ENCODE measurements around the gene MUC5B. TPM values are rescaled to one million over a fixed set of nuclear protein-coding genes. Genes with fewer than 3 reads are reported as not detected.

MUC5B gene
- total and polyA plus RNA-seq, 2 of the 13 experiments (the other 11 are each of a cell fraction or from before 2014, with no cell fraction given): 0.01 TPM; not detected in 1

DNA sequence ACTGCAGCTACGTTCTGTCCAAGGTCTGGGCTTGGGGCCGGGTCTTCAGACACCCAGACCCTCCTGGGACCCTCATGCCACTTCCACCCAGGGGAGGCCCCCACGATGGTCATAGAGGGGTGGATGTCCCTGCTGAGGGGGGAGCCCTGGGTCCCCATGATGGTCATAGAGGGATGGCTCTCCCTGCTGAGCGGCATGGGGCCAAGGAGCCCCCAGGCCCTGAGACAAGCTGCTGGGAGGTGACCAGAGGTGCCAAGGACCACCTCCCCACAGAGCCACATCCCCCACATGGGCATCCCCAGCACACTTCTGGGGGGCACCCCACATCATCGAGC, 7.2 kb downstream of the MUC5B start:
- POLR2A ChIA-PET: no interaction called here
- ATAC-seq (no peak), FAIRE-seq (no peak), DNase-seq (ENCODE audit: low spot score) (no peak)
- intact Hi-C loops (cut with micrococcal nuclease; ENCODE audit: unreplicated experiment): no loop called here
- CTCF ChIA-PET (ENCODE audit: low intra/inter-chr PET ratio, low total read pairs): no interaction called here
- Histone ChIP-seq H3K9ac (ENCODE audit: insufficient read depth, low read depth, low read length) (no peak overlapping the region), H3K4me1 (ENCODE audit: insufficient read depth, low read length) (no peaks in the 10 kb centered on the region), H3K4me2 (ENCODE audit: low read depth, low read length) (no peak overlapping the region), H3K27ac (ENCODE audit: extremely low read length, insufficient read depth, low read length) (no peak overlapping the region), H3K9me3 (ENCODE audit: low read length) (no peaks in the 10 kb centered on the region), H4K20me1 (ENCODE audit: insufficient read depth, low read length) (no peaks in the 10 kb centered on the region), H3K36me3 (replicated peaks in 1 of 2; ENCODE audit: control insufficient read depth in 1 of 2, insufficient read depth in 2 of 2, low read length in 2 of 2) (no peaks in the 10 kb centered on the region), H3K4me3 (replicated peaks in 1 of 3; ENCODE audit: insufficient read depth in 1 of 3, low read depth in 2 of 3, low read length in 3 of 3) (no peak overlapping the region), H2AFZ (ENCODE audit: low read length) (no peak overlapping the region), H3K79me2 (ENCODE audit: insufficient read depth, low read length) (no peaks in the 10 kb centered on the region), H3K27me3 (ENCODE audit: control insufficient read depth in 1 of 2, insufficient read depth in 2 of 2, low read length in 2 of 2) (peaks cover 3 to 6% of the 10 kb centered on the region in 2 experiments; a peak in 1 of 5 replicates)
- TF ChIP-seq, protein P1, sequence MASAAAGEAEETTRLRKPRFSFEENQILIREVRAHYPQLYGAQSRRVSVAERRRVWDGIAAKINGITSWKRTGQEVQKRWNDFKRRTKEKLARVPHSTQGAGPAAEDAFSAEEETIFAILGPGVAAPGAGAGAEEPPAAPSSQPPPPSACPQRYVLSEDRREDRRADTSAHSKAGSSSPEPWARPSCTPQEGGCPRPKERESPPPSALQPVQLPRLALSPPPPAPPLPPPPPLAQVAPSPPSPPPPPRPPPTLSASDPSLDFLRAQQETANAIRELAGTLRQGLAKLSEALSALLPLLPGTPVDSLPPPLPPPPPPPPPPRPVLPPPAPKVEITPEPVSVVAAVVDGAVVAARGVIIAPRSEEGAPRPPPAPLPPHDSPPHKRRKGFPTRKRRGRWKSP (CRISPR knock-in tag; IDR thresholded peaks at IDR 0.05): no peak
- TF ChIP-seq ZNF720 (CRISPR knock-in tag; IDR thresholded peaks at IDR 0.05) (no peak), ZNF256 (CRISPR knock-in tag; conservative IDR thresholded peaks at IDR 0.05) (no peak)
- WGBS (ENCODE audit: low lambda C conversion rate): 50% methylated on average over 1 of the region's 5 CpGs
- in situ Hi-C loops (cut with HindIII; ENCODE audit: extremely low pct_ligation_motif_present, low pct_unique_long_range_greater_than_20kb): no loop called here
- no TSS peak for BruUV-seq (replicated peaks)

DNA sequence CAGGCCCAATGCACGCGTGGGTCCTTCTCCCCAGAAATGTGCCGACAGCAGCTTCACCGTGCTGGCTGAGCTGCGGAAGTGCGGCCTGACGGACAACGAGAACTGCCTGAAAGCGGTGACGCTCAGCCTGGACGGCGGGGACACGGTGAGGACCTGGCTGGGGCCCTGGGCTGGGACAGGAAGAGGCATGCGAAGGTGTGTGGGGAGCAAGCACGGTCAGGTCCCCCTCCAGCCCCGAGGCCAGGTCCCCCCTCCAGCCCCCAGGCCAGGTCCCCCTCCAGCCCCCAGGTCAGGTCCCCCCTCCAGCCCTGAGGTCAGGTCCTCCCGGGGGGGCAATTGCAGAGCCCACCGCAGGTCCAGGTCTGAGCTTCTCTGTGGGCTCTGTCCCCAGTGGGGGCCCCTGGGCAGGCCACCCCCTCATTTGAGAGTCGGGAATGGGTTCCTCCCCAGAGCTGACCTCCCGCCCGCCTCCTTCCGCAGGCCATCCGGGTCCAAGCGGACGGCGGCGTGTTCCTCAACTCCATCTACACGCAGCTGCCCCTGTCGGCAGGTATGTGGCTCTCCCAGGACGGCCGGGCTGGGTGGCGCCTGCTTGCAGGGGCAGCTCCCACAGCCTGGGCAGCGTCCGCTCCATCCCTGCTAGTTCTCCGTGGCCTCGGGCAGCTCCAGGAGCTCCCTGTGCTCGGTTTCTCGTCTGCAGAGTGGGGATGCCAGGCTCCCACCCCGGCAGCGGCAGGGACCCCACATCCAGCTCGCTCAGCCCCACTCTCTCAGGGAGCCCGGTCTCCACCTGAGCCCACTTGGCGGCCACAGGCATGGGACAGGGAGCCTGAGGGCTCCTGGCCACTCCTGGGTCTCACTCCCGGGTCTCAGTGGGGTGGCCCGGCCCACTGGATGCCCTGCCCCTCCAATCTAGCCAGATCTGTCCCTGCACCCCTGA, 7.9 kb downstream of the MUC5B start:
- H3K27me3 ChIP-seq (ENCODE audit: control insufficient read depth in 1 of 2, insufficient read depth in 2 of 2, low read length in 2 of 2): peaks cover 3 to 6% of the 10 kb centered on the region in 2 experiments; a peak in 1 of 5 replicates
- H3K79me2 ChIP-seq (ENCODE audit: insufficient read depth, low read length): no peaks in the 10 kb centered on the region
- CTCF ChIA-PET (ENCODE audit: low intra/inter-chr PET ratio, low total read pairs): no interaction called here
- no peak overlapping the region for H3K9ac ChIP-seq (ENCODE audit: insufficient read depth, low read depth, low read length)
- BruUV-seq (replicated peaks): no TSS peak
- DNase-seq (ENCODE audit: low spot score) (no peak), FAIRE-seq (no peak), ATAC-seq (0 out of 3 replicates have a peak, but pooled peaks have one; percentile 5)
- TF ChIP-seq TEAD3 (CRISPR knock-in tag; optimal IDR thresholded peaks at IDR 0.05; ENCODE audit: borderline replicate concordance): peak; percentile 59
- no peak for TF ChIP-seq WIZ (CRISPR knock-in tag; IDR thresholded peaks at IDR 0.05)
- in situ Hi-C loops (cut with HindIII; ENCODE audit: extremely low pct_ligation_motif_present, low pct_unique_long_range_greater_than_20kb): no loop called here
- no peak overlapping the region for H3K4me2 ChIP-seq (ENCODE audit: low read depth, low read length)
- H3K9me3 ChIP-seq (ENCODE audit: low read length): no peaks in the 10 kb centered on the region
- POLR2A ChIA-PET: no interaction called here
- intact Hi-C loops (cut with micrococcal nuclease; ENCODE audit: unreplicated experiment): no loop called here
- no peak overlapping the region for H3K27ac ChIP-seq (ENCODE audit: extremely low read length, insufficient read depth, low read length)
- H3K36me3 ChIP-seq (replicated peaks in 1 of 2; ENCODE audit: control insufficient read depth in 1 of 2, insufficient read depth in 2 of 2, low read length in 2 of 2): no peaks in the 10 kb centered on the region
- no peaks in the 10 kb centered on the region for H4K20me1 ChIP-seq (ENCODE audit: insufficient read depth, low read length)
- 91% methylated on average over 10 of the region's 45 CpGs for WGBS (ENCODE audit: low lambda C conversion rate)
- H3K4me3 ChIP-seq (replicated peaks in 1 of 3; ENCODE audit: insufficient read depth in 1 of 3, low read depth in 2 of 3, low read length in 3 of 3): no peak overlapping the region
- no peaks in the 10 kb centered on the region for H3K4me1 ChIP-seq (ENCODE audit: insufficient read depth, low read length)
- no peak overlapping the region for H2AFZ ChIP-seq (ENCODE audit: low read length)

Data from HepG2 (cell line).